Astrocyte (in vitro differentiated cells and primary cell): ENCODE data around the gene KLHL26. TPM values are rescaled to one million over a fixed set of nuclear protein-coding genes. Genes with fewer than 3 reads are reported as not detected.

Source experiments
- DNase-seq: peaks from one replicate; pipeline ENCODE4 v3.0.0-alpha.2; 2010; ENCODE audit warnings: low read depth
- FAIRE-seq: peaks from 2 replicates; lab custom pipeline; 2011; peaks lifted over from hg19 to GRCh38; lab: Jason Lieb, UNC
- H2AFZ ChIP-seq: 2 replicates; pipeline ENCODE4 v1.6.0; 2012; ENCODE audit warnings: low read depth, low read length, inconsistent platforms
- H3K27ac ChIP-seq: 2 replicates; pipeline ENCODE4 v1.5.1; 2011; ENCODE audit warnings: low read depth, low read length, inconsistent platforms
- H3K27me3 ChIP-seq: 2 replicates; pipeline ENCODE4 v1.6.0; 2011; ENCODE audit warnings: low read length, inconsistent platforms; ENCODE audit not compliant: insufficient read depth
- H3K36me3 ChIP-seq: 2 replicates; pipeline ENCODE4 v1.5.1; 2011; ENCODE audit warnings: low read length, inconsistent platforms; ENCODE audit not compliant: insufficient read depth
- H3K4me1 ChIP-seq: 2 replicates; pipeline ENCODE4 v1.5.1; 2011; ENCODE audit warnings: low read length, inconsistent platforms; ENCODE audit not compliant: insufficient read depth
- H3K4me2 ChIP-seq: 2 replicates; pipeline ENCODE4 v1.6.0; 2012; ENCODE audit warnings: low read length, inconsistent platforms
- H3K4me3 ChIP-seq: 2 replicates; pipeline ENCODE4 v1.5.1; 2011; ENCODE audit warnings: low read depth, mild to moderate bottlenecking, low read length, inconsistent platforms; ENCODE audit not compliant: insufficient read depth
- H3K79me2 ChIP-seq: 2 replicates; pipeline ENCODE4 v1.6.0; 2012; ENCODE audit warnings: mild to moderate bottlenecking, low read length, inconsistent platforms; ENCODE audit not compliant: insufficient read depth
- H3K9ac ChIP-seq: 2 replicates; pipeline ENCODE4 v1.6.0; 2012; ENCODE audit warnings: mild to moderate bottlenecking, low read length, inconsistent platforms
- H3K9me3 ChIP-seq: 2 replicates; pipeline ENCODE4 v1.5.1; 2012; ENCODE audit warnings: low read depth, mild to moderate bottlenecking, low read length, inconsistent platforms; ENCODE audit not compliant: insufficient read depth
- H4K20me1 ChIP-seq: 2 replicates; pipeline ENCODE4 v1.6.0; 2012; ENCODE audit warnings: low read length, inconsistent platforms; ENCODE audit not compliant: insufficient read depth
- H3K27ac Mint-ChIP-seq: one replicate; pipeline ENCODE4 v1.8.0; 2021; ENCODE audit warnings: mild to moderate bottlenecking, mixed read lengths; ENCODE audit not compliant: unreplicated experiment
- H3K27me3 Mint-ChIP-seq: one replicate; pipeline ENCODE4 v1.8.0; 2021; ENCODE audit warnings: low read depth, mixed read lengths; ENCODE audit not compliant: unreplicated experiment
- H3K36me3 Mint-ChIP-seq: one replicate; pipeline ENCODE4 v1.8.0; 2021; ENCODE audit warnings: low read depth, mixed read lengths; ENCODE audit not compliant: unreplicated experiment
- H3K4me1 Mint-ChIP-seq: one replicate; pipeline ENCODE4 v1.8.0; 2021; ENCODE audit warnings: low read depth, mixed read lengths; ENCODE audit not compliant: unreplicated experiment
- H3K4me3 Mint-ChIP-seq: one replicate; pipeline ENCODE4 v1.8.0; 2021; ENCODE audit warnings: mild to moderate bottlenecking, moderate library complexity, mixed read lengths; ENCODE audit not compliant: unreplicated experiment
- H3K9me3 Mint-ChIP-seq: one replicate; pipeline ENCODE4 v1.8.0; 2021; ENCODE audit warnings: mild to moderate bottlenecking, mixed read lengths; ENCODE audit not compliant: unreplicated experiment
- EZH2 ChIP-seq: IDR thresholded peaks from 2 replicates; pipeline ENCODE4 v1.6.1; 2012; ENCODE audit warnings: mild to moderate bottlenecking, low read length, inconsistent platforms; ENCODE audit not compliant: insufficient read depth
- total RNA-seq: library from RNA; stranded (reverse); gene quantifications from 2 replicates; pipeline ENCODE4 v1.2.1, GENCODE V29; 2021
- TF ChIP-seq, protein P1 (sequence below): IDR thresholded peaks from 2 replicates; pipeline ENCODE4 v1.5.1; 2011; ENCODE audit warnings: low read depth, mild to moderate bottlenecking, inconsistent platforms, low read length, moderate library complexity; ENCODE audit not compliant: insufficient read depth

The KLHL26 gene
- total RNA-seq, 1 donor from 2014 or later: 4.4 TPM

DNA sequence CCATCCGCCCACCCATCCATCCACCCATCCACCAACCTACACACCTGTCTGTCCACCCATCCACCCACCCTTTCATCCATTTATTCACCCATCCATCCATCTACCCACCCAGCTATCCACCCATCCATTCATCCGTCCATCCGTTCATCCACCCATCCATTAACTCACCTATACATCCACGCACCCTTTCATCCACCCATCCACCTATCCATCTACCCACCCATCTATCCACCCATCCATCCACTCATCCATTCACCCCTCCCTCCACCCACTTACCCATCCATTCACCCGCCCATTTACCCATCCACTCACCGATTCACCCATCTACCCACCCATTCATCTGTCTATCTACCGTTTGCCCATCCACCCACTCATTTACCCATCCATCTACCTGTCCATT, 17.6 kb downstream of the KLHL26 start:
- H3K27me3 ChIP-seq: no peaks in the 10 kb centered on the region

DNA sequence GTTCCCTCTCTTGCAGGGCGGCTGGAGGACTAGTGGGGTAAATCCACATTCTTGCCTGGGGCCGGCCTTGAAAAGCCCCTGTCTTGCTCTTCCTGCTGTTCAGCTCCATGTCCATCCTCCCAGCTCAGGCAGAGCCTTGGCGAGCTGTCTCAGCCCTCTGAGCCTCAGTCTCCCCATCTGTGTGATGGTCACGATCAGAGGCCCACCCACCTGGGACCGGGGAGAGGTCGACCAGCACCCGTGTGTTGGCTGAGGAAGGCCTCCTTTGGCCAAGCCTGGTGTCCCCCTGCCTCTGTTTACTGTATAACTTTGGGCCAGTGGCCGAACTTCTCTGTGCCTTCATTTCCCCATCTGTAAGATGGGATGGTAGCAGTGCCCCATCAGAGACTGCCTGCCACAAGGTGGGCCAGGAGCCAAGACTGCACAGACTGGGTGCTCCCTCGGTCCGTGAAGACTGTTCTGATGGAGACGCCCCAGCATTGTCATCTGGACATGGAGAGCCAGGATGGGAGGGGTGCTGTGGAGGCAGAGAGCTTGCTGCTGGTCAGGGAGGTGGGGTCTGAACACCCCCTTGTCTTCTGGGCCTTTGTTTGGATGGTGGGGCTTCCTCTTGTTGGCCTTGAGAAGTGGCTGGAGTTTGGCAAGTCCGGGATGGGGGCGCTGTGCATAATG, 18.5 kb downstream of the KLHL26 start:
- FAIRE-seq: no peak
- no peak overlapping the region for H3K4me2 ChIP-seq
- H3K27me3 ChIP-seq: no peaks in the 10 kb centered on the region
- peaks cover 4% of the 10 kb centered on the region for H3K36me3 Mint-ChIP-seq
- peaks cover 4% of the 10 kb centered on the region for H3K27me3 Mint-ChIP-seq
- peaks cover 44% of the 10 kb centered on the region for H3K4me1 ChIP-seq
- H3K9me3 ChIP-seq: no peaks in the 10 kb centered on the region
- no peak overlapping the region for H3K27ac Mint-ChIP-seq
- H4K20me1 ChIP-seq: peaks cover 21% of the 10 kb centered on the region
- H3K9ac ChIP-seq: no peak overlapping the region
- no peak for DNase-seq
- H3K36me3 ChIP-seq: no peaks in the 10 kb centered on the region
- H3K9me3 Mint-ChIP-seq: no peaks in the 10 kb centered on the region
- no peaks in the 10 kb centered on the region for H3K79me2 ChIP-seq
- no peak overlapping the region for H3K4me3 ChIP-seq
- TF ChIP-seq, protein P1, sequence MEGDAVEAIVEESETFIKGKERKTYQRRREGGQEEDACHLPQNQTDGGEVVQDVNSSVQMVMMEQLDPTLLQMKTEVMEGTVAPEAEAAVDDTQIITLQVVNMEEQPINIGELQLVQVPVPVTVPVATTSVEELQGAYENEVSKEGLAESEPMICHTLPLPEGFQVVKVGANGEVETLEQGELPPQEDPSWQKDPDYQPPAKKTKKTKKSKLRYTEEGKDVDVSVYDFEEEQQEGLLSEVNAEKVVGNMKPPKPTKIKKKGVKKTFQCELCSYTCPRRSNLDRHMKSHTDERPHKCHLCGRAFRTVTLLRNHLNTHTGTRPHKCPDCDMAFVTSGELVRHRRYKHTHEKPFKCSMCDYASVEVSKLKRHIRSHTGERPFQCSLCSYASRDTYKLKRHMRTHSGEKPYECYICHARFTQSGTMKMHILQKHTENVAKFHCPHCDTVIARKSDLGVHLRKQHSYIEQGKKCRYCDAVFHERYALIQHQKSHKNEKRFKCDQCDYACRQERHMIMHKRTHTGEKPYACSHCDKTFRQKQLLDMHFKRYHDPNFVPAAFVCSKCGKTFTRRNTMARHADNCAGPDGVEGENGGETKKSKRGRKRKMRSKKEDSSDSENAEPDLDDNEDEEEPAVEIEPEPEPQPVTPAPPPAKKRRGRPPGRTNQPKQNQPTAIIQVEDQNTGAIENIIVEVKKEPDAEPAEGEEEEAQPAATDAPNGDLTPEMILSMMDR: no peak
- TF ChIP-seq EZH2: no peak
- H2AFZ ChIP-seq: no peak overlapping the region
- H3K27ac ChIP-seq: no peak overlapping the region
- peaks cover 25% of the 10 kb centered on the region for H3K4me1 Mint-ChIP-seq
- no peak overlapping the region for H3K4me3 Mint-ChIP-seq

More for the DNA sequence above, 17.6 kb downstream of the KLHL26 start:
- H3K27ac Mint-ChIP-seq: no peak overlapping the region
- no peak overlapping the region for H3K4me2 ChIP-seq
- H3K27me3 Mint-ChIP-seq: peaks cover 4% of the 10 kb centered on the region
- H2AFZ ChIP-seq: no peak overlapping the region
- H3K4me1 ChIP-seq: peaks cover 44% of the 10 kb centered on the region
- no peaks in the 10 kb centered on the region for H3K9me3 ChIP-seq
- H3K27ac ChIP-seq: no peak overlapping the region
- TF ChIP-seq EZH2: no peak
- TF ChIP-seq, protein P1: no peak
- no peak overlapping the region for H3K9ac ChIP-seq
- H3K4me3 ChIP-seq: no peak overlapping the region
- H3K4me1 Mint-ChIP-seq: peaks cover 30% of the 10 kb centered on the region
- no peaks in the 10 kb centered on the region for H3K79me2 ChIP-seq
- peaks cover 29% of the 10 kb centered on the region for H4K20me1 ChIP-seq
- no peak overlapping the region for H3K4me3 Mint-ChIP-seq
- FAIRE-seq: no peak
- H3K9me3 Mint-ChIP-seq: no peaks in the 10 kb centered on the region
- H3K36me3 Mint-ChIP-seq: peaks cover 6% of the 10 kb centered on the region
- H3K36me3 ChIP-seq: no peaks in the 10 kb centered on the region
- no peak for DNase-seq

DNA sequence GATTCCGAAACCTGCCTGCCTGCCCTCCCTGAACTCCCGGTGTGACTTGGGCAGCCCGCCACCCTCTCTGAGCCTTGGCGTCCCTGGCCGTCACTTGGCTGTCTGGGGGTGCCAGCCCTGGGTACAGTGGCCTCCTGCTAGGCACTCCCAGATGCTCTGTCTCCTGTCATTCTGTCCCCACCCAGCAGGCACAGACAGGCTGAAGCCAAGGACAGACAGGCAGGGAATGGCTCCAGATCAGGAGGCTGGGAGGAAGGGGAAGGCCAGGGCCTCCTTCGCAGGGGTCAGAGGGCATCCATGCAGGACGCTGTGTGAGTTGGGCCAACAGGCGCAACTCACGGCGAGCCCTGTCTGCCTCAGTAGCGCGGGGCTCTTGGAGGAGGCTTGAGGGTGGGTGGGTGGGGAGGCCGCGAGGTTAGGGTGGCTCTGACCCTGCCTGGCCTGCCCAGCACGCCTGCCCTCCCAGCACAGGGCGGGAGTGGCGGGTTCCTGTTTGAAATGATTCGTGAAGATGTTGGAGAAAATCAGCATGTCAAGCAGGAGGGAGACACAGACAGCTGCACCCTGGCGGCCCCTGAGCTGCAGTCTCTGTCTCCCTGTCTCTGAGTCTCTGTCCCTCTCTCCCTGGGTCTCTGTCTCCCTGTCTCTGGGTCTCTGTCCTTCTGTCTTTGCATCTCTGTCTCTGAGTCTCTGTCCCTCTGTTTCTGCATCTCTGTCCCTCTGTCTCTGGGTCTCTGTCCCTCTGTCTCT, 19.7 kb downstream of the KLHL26 start:
- TF ChIP-seq, protein P1: no peak
- TF ChIP-seq EZH2: no peak
- no peaks in the 10 kb centered on the region for H3K27me3 ChIP-seq
- FAIRE-seq (no peak), DNase-seq (no peak)
- H3K4me2 ChIP-seq: no peak overlapping the region
- peak overlapping the region; percentile 58 for H3K9ac ChIP-seq
- peaks cover 27% of the 10 kb centered on the region for H3K4me1 Mint-ChIP-seq
- peaks cover 41% of the 10 kb centered on the region for H3K4me1 ChIP-seq
- no peak overlapping the region for H3K27ac Mint-ChIP-seq
- H3K27ac ChIP-seq: no peak overlapping the region
- no peak overlapping the region for H2AFZ ChIP-seq
- peaks cover 12% of the 10 kb centered on the region for H4K20me1 ChIP-seq
- peaks cover 3% of the 10 kb centered on the region for H3K36me3 Mint-ChIP-seq
- H3K79me2 ChIP-seq: no peaks in the 10 kb centered on the region
- no peak overlapping the region for H3K4me3 ChIP-seq
- peaks cover 4% of the 10 kb centered on the region for H3K27me3 Mint-ChIP-seq
- no peaks in the 10 kb centered on the region for H3K9me3 ChIP-seq
- no peak overlapping the region for H3K4me3 Mint-ChIP-seq
- H3K9me3 Mint-ChIP-seq: no peaks in the 10 kb centered on the region
- no peaks in the 10 kb centered on the region for H3K36me3 ChIP-seq
